ENCODE results near the gene NAPEPLD.
"Not testable (repeated sequence)": the region's sequence is repeated elsewhere in the genome, so short reads cannot be mapped to it uniquely, and the experiment has no call there.

Gene NAPEPLD

GRCh38 chr7:103059471-103059870 lies 89.4 kb downstream of the NAPEPLD start:
- FAIRE-seq = no peak

DNA sequence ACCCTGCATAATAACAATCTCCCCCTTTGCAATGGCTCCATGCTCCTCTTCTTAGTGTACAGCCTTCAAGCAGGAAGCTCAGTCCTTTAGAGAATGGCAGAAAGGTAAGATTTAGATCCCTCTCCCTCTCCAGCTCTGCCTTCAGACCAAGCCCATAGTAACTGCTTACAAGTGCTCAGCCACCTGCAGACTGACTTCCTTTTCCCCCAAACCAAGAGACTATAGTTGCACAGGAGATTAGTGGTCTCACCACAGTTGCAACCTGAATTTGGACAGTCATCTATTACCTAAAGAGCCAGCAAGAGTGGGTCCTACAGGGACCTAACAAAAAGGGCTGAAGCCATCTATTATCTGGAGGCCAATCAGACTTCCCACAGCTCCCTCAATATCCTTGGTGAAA lies 90.8 kb downstream of the NAPEPLD start:
- FAIRE-seq = no peak

- FAIRE-seq = not testable (repeated sequence)
Observed at GRCh38 chr7:103056006-103056405, 92.9 kb downstream of the NAPEPLD start.

GRCh38 chr7:103051519-103051918 lies 97.4 kb downstream of the NAPEPLD start:
- no peak for FAIRE-seq
